PC-9 (cell line): ENCODE data around the gene KRT76. TPM values are rescaled to one million over a fixed set of nuclear protein-coding genes. Genes with fewer than 3 reads are reported as not detected.

Experiments used
- BruUV-seq: library from RNA; stranded (reverse); fragments of 400-500 nt; replicated peaks from 2 replicates; lab custom pipeline; 2021; lab: Mats Ljungman, UMichigan
- CTCF ChIA-PET: fragments of 300-600 bp; sonication (Branson Sonifier 250); formaldehyde crosslinking; loops from one replicate; lab custom pipeline; 2022; ENCODE audit warnings: antibody characterized with exemption; lab: Charles Lee
- POLR2A ChIA-PET: fragments of 300-600 bp; sonication (Branson Sonifier 250); formaldehyde crosslinking; loops from one replicate; lab custom pipeline; 2022; ENCODE audit warnings: antibody characterized with exemption; ENCODE audit not compliant: unreplicated experiment; lab: Charles Lee
- DNase-seq, 2 experiments: peaks; one replicate each; pipeline versions ENCODE4 v3.0.0 to v3.0.0-alpha.2; 2015 to 2022; ENCODE audit warnings: mixed read lengths in 1 of 2
- H2AFZ ChIP-seq: fragments of 200-600 bp; sonication (generic); 2 replicates; pipeline ENCODE4 v1.8.1; 2017; ENCODE audit warnings: antibody characterized with exemption
- H3F3A ChIP-seq: fragments of 200-600 bp; sonication (generic); 2 replicates; pipeline ENCODE4 v1.8.1; 2017; ENCODE audit warnings: antibody characterized with exemption, mild to moderate bottlenecking, low read depth; ENCODE audit not compliant: insufficient read depth
- H3K27ac ChIP-seq: fragments of 200-600 bp; sonication (generic); 2 replicates; pipeline ENCODE4 v1.6.1; 2016; ENCODE audit warnings: mixed run types
- H3K27me3 ChIP-seq: fragments of 200-600 bp; sonication (generic); 2 replicates; pipeline ENCODE4 v1.6.1; 2016; ENCODE audit warnings: low read depth, mixed run types; ENCODE audit not compliant: insufficient read depth
- H3K36me3 ChIP-seq: fragments of 200-600 bp; sonication (generic); 2 replicates; pipeline ENCODE4 v1.6.1; 2016; ENCODE audit warnings: low read depth, mixed run types
- H3K4me1 ChIP-seq: fragments of 200-600 bp; sonication (generic); replicated peaks from 2 replicates; pipeline ENCODE4 v1.6.1; 2016; ENCODE audit warnings: mixed run types; ENCODE audit not compliant: insufficient read depth
- H3K4me2 ChIP-seq: fragments of 200-600 bp; sonication (generic); 2 replicates; pipeline ENCODE4 v1.6.1; 2017; ENCODE audit warnings: mixed run types
- H3K4me3 ChIP-seq: fragments of 200-600 bp; sonication (generic); 2 replicates; pipeline ENCODE4 v1.6.1; 2016; ENCODE audit warnings: mixed run types
- H3K79me2 ChIP-seq: fragments of 200-600 bp; sonication (generic); 2 replicates; pipeline ENCODE4 v1.6.1; 2017; ENCODE audit warnings: low read depth, mixed run types
- H3K9me2 ChIP-seq: fragments of 200-600 bp; sonication (generic); 2 replicates; pipeline ENCODE4 v1.8.1; 2017; ENCODE audit warnings: mild to moderate bottlenecking; ENCODE audit not compliant: insufficient read depth
- H3K9me3 ChIP-seq: fragments of 200-600 bp; sonication (generic); 2 replicates; pipeline ENCODE4 v1.8.1; 2016; ENCODE audit warnings: low read depth; ENCODE audit not compliant: insufficient read depth
- H4K20me1 ChIP-seq: fragments of 200-600 bp; sonication (generic); 2 replicates; pipeline ENCODE4 v1.8.1; 2017; ENCODE audit not compliant: insufficient read depth
- CTCF ChIP-seq: fragments of 200-600 bp; sonication (generic); conservative IDR thresholded peaks from 2 replicates; pipeline ENCODE4 v1.6.1; 2017; ENCODE audit warnings: mixed run types, antibody characterized with exemption, mild to moderate bottlenecking, moderate library complexity
- EZH2 ChIP-seq: fragments of 200-600 bp; sonication (generic); IDR thresholded peaks from 2 replicates; pipeline ENCODE4 v1.8.0; 2017; ENCODE audit warnings: antibody characterized with exemption, low read depth
- intact Hi-C: fragments of 100-400 bp; cut with micrococcal nuclease; formaldehyde crosslinking; loops from one replicate; pipeline ENCODE4 v1.10.0; 2022; ENCODE audit not compliant: unreplicated experiment
- total RNA-seq: library from RNA; stranded (reverse); gene quantifications from 2 replicates; pipeline ENCODE4 v1.2.3, GENCODE V29; 2021

The KRT76 gene
- total RNA-seq, 1 experiment from 2014 or later: not detected

- DNase-seq: peak in 1 of 2 experiments; percentile 88
- Histone ChIP-seq H3K27ac (peak overlapping the region; percentile 56), H2AFZ (no peak overlapping the region), H3K27me3 (no peaks in the 10 kb centered on the region), H3F3A (peaks cover 27% of the 10 kb centered on the region), H3K79me2 (no peaks in the 10 kb centered on the region), H4K20me1 (no peaks in the 10 kb centered on the region), H3K36me3 (no peaks in the 10 kb centered on the region), H3K9me2 (no peaks in the 10 kb centered on the region), H3K4me2 (peak overlapping the region; percentile 20), H3K9me3 (no peaks in the 10 kb centered on the region), H3K4me3 (no peak overlapping the region), H3K4me1 (peaks cover 48% of the 10 kb centered on the region)
- CTCF ChIA-PET: interaction anchor here (0.6 kb wide), 1 partner anchor 422 kb away, joined by 13 read pairs; no protein-coding TSS in a partner anchor
- TF ChIP-seq CTCF: no peak
- TF ChIP-seq EZH2: no peak
- POLR2A ChIA-PET: no interaction called here
- intact Hi-C loops: no loop called here
- BruUV-seq: no TSS peak
These were observed 17.6 kb upstream of the KRT76 start for GRCh38 chr12:52794479-52795331.

GRCh38 chr12:52792185-52793029, 15.3 kb upstream of the KRT76 start:
- Histone ChIP-seq H3K9me2 (no peaks in the 10 kb centered on the region), H3K4me1 (peaks cover 26% of the 10 kb centered on the region), H3K4me2 (no peak overlapping the region), H2AFZ (no peak overlapping the region), H4K20me1 (no peaks in the 10 kb centered on the region), H3K9me3 (no peaks in the 10 kb centered on the region), H3K27me3 (no peaks in the 10 kb centered on the region), H3K4me3 (no peak overlapping the region), H3K79me2 (no peaks in the 10 kb centered on the region), H3F3A (peaks cover 12% of the 10 kb centered on the region; the same call in 1 of the 2 replicates), H3K36me3 (no peaks in the 10 kb centered on the region), H3K27ac (no peak overlapping the region)
- CTCF ChIA-PET: no interaction called here
- BruUV-seq: no TSS peak
- POLR2A ChIA-PET: no interaction called here
- TF ChIP-seq EZH2 (no peak), CTCF (no peak)
- no peak for DNase-seq
- intact Hi-C loops: no loop called here
